Stimulated activated CD8-positive, alpha-beta memory T cell treated with anti-CD3 and anti-CD28 coated beads, Interleukin-7, amount 100 ng/mL, for 1 hour (primary cell): Measurements from ENCODE around the gene CNTNAP2.

ENCODE experiments used
- DNase-seq, 2 donors: peaks; one replicate each; pipeline ENCODE4 v3.0.0-alpha.2; 2020; ENCODE audit warnings: low read depth in 2 of 2

CNTNAP2 gene

GRCh38 chr7:147915781-147916180 lies 1799.2 kb downstream of the CNTNAP2 start:
- no peak for DNase-seq

GRCh38 chr7:147916573-147916972 lies 1800.0 kb downstream of the CNTNAP2 start:
- DNase-seq: no peak

GRCh38 chr7:147923841-147924240 lies 1807.2 kb downstream of the CNTNAP2 start:
- DNase-seq: no peak

GRCh38 chr7:147937428-147937827 lies 1820.8 kb downstream of the CNTNAP2 start:
- no peak for DNase-seq

- DNase-seq: no peak
Observed at GRCh38 chr7:147941381-147941780, 1824.8 kb downstream of the CNTNAP2 start.

- DNase-seq: no peak
Observed at GRCh38 chr7:147944321-147944720, 1827.7 kb downstream of the CNTNAP2 start.

GRCh38 chr7:147952918-147953317 lies 1836.3 kb downstream of the CNTNAP2 start:
- DNase-seq: no peak

- no peak for DNase-seq
Observed at GRCh38 chr7:147968046-147968610, 1851.5 kb downstream of the CNTNAP2 start.

GRCh38 chr7:147971606-147972110 lies 1855.1 kb downstream of the CNTNAP2 start:
- no peak for DNase-seq

- DNase-seq: no peak
Observed at GRCh38 chr7:147978201-147978600, 1861.6 kb downstream of the CNTNAP2 start.

- DNase-seq: no peak
Observed at GRCh38 chr7:147978651-147979050, 1862.0 kb downstream of the CNTNAP2 start.

GRCh38 chr7:147980826-147981813 lies 1864.5 kb downstream of the CNTNAP2 start:
- DNase-seq: no peak

GRCh38 chr7:147982307-147982706 lies 1865.7 kb downstream of the CNTNAP2 start:
- no peak for DNase-seq

- no peak for DNase-seq
Observed at GRCh38 chr7:147984265-147984664, 1867.7 kb downstream of the CNTNAP2 start.

GRCh38 chr7:147990079-147990478 lies 1873.5 kb downstream of the CNTNAP2 start:
- DNase-seq: no peak

- no peak for DNase-seq
Observed at GRCh38 chr7:147990942-147991341, 1874.3 kb downstream of the CNTNAP2 start.

GRCh38 chr7:147992698-147993097 lies 1876.1 kb downstream of the CNTNAP2 start:
- DNase-seq: no peak

GRCh38 chr7:147997636-147998035 lies 1881.0 kb downstream of the CNTNAP2 start:
- DNase-seq: no peak

- no peak for DNase-seq
Observed at GRCh38 chr7:147999962-148000361, 1883.4 kb downstream of the CNTNAP2 start.

GRCh38 chr7:148011753-148012152 lies 1895.2 kb downstream of the CNTNAP2 start:
- DNase-seq: no peak

GRCh38 chr7:148014001-148014400 lies 1897.4 kb downstream of the CNTNAP2 start:
- DNase-seq: no peak

- no peak for DNase-seq
Observed at GRCh38 chr7:148014541-148014940, 1897.9 kb downstream of the CNTNAP2 start.

GRCh38 chr7:148017126-148017525 lies 1900.5 kb downstream of the CNTNAP2 start:
- DNase-seq: no peak
